ENCODE data around the gene WNK4.
A peak's percentile ranks its signal among the peaks of the same experiment; 100 is the strongest.

The WNK4 gene

DNA sequence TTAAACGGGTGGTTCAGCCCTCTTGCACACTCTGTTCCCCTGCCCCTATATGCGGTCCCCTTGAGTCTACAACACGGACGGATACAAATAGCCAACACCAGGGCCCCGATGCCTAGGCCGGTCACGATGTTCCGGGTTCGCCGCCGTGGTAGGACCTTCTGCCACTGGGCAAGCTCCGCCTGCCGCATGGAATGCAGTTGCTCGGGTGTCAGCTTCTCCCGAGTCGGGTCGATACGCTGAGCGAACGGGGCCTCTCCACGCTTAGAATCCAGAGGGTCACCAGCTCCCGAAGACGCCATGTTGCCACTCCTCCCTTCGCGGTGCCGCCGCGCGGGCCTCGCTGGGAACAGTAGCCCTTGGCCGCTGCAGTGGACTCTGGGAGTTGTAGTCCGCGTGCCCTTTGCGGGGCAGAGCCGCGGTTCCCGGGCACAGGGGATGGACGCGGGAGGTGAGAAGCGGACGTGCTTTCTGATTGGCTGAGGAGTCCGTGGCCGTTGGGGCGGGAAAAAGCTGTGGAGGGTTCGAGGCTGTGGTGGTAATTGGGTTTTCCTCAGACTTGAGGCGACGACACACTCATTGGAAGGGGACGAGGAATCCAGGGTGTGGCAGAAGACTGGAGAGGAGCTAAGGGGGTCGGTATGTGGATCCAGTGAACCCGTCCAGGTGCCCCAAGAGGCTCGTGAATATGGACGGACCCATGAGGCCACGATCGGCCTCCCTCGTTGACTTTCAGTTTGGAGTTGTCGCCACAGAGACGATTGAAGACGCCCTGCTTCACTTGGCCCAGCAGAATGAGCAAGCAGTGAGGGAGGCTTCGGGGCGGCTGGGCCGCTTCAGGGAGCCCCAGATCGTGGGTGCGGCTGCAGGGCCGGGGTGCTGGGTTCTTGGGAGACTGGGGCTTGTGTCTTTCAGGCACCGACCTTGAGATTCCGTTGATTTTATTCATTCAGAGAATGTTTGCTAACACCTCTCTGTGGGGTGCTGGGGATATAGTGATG, 18.3 kb downstream of the WNK4 start, which contains the start of the genes CNTD1 and COA3:
TSS of gene CNTD1 (plus strand) at position 479 of the 998 bp plus-strand sequence. CDS start at position 686, 207 bp downstream.
TSS of gene COA3 (minus strand) at position 322 of the 998 bp plus-strand sequence. CDS start at position 299, 23 bp downstream.
- H3K9me3 Mint-ChIP-seq, result peaks cover 2% of the 10 kb centered on the region
- H3K4me3 Mint-ChIP-seq, result peak within 1 kb of the TSS; percentile 91

GRCh38 chr17:42803074-42803883, 22.9 kb downstream of the WNK4 start:
- peaks cover 2% of the 10 kb centered on the region for H3K9me3 Mint-ChIP-seq
- no peak overlapping the region for H3K4me3 Mint-ChIP-seq
- ATAC-seq, result no peak
- no peaks in the 10 kb centered on the region for H3K27me3 Mint-ChIP-seq
- H3K27ac Mint-ChIP-seq, result no peak overlapping the region
- peaks cover 8% of the 10 kb centered on the region for H3K4me1 Mint-ChIP-seq
- H3K36me3 Mint-ChIP-seq, result peaks cover 7% of the 10 kb centered on the region

More for the DNA sequence above, 18.3 kb downstream of the WNK4 start, which contains the start of the genes CNTD1 and COA3:
- ATAC-seq, result peak; percentile 99
- Mint-ChIP-seq H3K36me3 (peaks cover 18% of the 10 kb centered on the region), H3K4me1 (peaks cover 33% of the 10 kb centered on the region), H3K27me3 (no peaks in the 10 kb centered on the region), H3K27ac (peak within 1 kb of the TSS; percentile 84)

GRCh38 chr17:42804918-42805367, 24.5 kb downstream of the WNK4 start:
- ATAC-seq, result no peak

DNA sequence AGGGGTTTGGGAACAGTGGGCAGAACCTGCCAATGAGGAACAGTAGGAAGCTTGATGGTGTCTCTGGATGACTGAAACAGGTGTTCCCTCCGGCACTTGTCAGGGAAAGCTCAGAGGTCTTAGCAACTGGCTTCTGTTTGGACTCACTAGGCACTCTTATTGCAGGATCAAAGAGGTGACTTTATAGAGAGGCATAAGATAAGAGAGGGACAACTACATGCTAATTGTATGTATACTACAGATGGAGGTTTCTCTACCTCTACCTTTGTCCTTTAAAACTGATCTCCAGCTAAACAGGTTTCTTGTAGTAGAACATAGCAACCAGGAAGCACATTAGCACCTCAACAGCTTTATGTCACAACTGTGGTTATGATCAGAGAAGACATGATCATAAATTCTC, 25.8 kb downstream of the WNK4 start:
- Mint-ChIP-seq H3K4me3 (no peak overlapping the region), H3K4me1 (no peaks in the 10 kb centered on the region), H3K27ac (no peak overlapping the region), H3K36me3 (peaks cover 25% of the 10 kb centered on the region), H3K9me3 (no peaks in the 10 kb centered on the region), H3K27me3 (no peaks in the 10 kb centered on the region)
- ATAC-seq, result no peak

More at GRCh38 chr17:42804918-42805367, 24.5 kb downstream of the WNK4 start:
- no peak overlapping the region for H3K27ac Mint-ChIP-seq
- no peaks in the 10 kb centered on the region for H3K27me3 Mint-ChIP-seq
- H3K4me3 Mint-ChIP-seq, result no peak overlapping the region
- H3K36me3 Mint-ChIP-seq, result peaks cover 13% of the 10 kb centered on the region
- H3K4me1 Mint-ChIP-seq, result no peaks in the 10 kb centered on the region
- no peaks in the 10 kb centered on the region for H3K9me3 Mint-ChIP-seq

- Mint-ChIP-seq H3K27me3 (no peaks in the 10 kb centered on the region), H3K27ac (no peak overlapping the region), H3K36me3 (peaks cover 42% of the 10 kb centered on the region), H3K4me1 (no peaks in the 10 kb centered on the region), H3K4me3 (no peak overlapping the region), H3K9me3 (no peaks in the 10 kb centered on the region)
- ATAC-seq, result no peak
Measured at GRCh38 chr17:42809250-42809649, 28.8 kb downstream of the WNK4 start.

GRCh38 chr17:42814633-42815399, 34.4 kb downstream of the WNK4 start:
- ATAC-seq, result no peak
- H3K27me3 Mint-ChIP-seq, result no peaks in the 10 kb centered on the region
- H3K27ac Mint-ChIP-seq, result no peak overlapping the region
- H3K4me3 Mint-ChIP-seq, result no peak overlapping the region
- H3K36me3 Mint-ChIP-seq, result peaks cover 72% of the 10 kb centered on the region
- H3K4me1 Mint-ChIP-seq, result peaks cover 10% of the 10 kb centered on the region
- no peaks in the 10 kb centered on the region for H3K9me3 Mint-ChIP-seq

GRCh38 chr17:42817866-42818265, 37.5 kb downstream of the WNK4 start:
- H3K9me3 Mint-ChIP-seq, result no peaks in the 10 kb centered on the region
- no peaks in the 10 kb centered on the region for H3K27me3 Mint-ChIP-seq
- no peak for ATAC-seq
- no peak overlapping the region for H3K4me3 Mint-ChIP-seq
- H3K27ac Mint-ChIP-seq, result no peak overlapping the region
- peaks cover 20% of the 10 kb centered on the region for H3K4me1 Mint-ChIP-seq
- H3K36me3 Mint-ChIP-seq, result peaks cover 70% of the 10 kb centered on the region

DNA sequence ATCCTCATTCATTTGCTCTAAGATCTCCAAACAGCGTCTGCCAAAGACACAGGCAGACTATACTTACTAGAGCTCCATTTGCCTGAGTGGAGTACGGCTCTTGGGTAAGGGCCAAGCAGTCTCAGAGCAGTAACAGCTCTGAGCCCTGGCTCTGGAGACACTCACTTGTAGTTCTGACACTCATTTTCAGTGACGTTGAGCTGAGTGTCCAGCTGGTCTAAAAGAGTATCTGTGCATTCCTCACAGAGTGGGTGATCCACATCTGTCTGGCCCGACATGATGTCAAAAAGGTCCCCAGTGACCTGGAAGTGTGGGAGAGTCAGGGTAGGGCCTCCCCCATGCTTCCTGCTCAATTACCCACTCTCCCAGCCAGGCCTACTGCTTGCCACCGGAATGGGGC, 38.0 kb downstream of the WNK4 start:
- Mint-ChIP-seq H3K27ac (no peak overlapping the region), H3K4me1 (peaks cover 20% of the 10 kb centered on the region), H3K36me3 (peaks cover 68% of the 10 kb centered on the region), H3K9me3 (no peaks in the 10 kb centered on the region), H3K27me3 (no peaks in the 10 kb centered on the region), H3K4me3 (no peak overlapping the region)
- ATAC-seq, result no peak

GRCh38 chr17:42819939-42820535, 39.6 kb downstream of the WNK4 start:
- no peak overlapping the region for H3K27ac Mint-ChIP-seq
- no peak for ATAC-seq
- peaks cover 32% of the 10 kb centered on the region for H3K4me1 Mint-ChIP-seq
- no peak overlapping the region for H3K4me3 Mint-ChIP-seq
- H3K27me3 Mint-ChIP-seq, result no peaks in the 10 kb centered on the region
- H3K9me3 Mint-ChIP-seq, result no peaks in the 10 kb centered on the region
- H3K36me3 Mint-ChIP-seq, result peaks cover 52% of the 10 kb centered on the region

DNA sequence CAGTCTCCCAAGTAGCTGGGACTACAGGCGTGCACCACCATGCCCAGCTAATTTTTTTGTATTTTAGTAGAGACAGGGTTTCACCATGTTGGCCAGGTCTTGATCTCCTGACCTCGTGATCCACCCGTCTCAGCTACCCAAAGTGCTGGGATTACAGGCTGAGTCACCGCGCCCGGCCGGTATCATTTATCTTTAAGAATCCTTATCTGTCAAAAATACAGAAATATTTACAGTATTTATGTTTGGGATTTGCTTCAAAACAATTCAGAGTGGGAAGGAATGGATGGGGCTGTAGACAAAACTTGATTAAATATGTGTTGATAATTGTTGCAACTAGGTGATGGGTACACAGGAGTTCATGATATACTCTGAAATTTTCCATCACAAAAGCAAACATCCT, 40.8 kb downstream of the WNK4 start:
- H3K4me3 Mint-ChIP-seq, result no peak overlapping the region
- H3K36me3 Mint-ChIP-seq, result peaks cover 42% of the 10 kb centered on the region
- no peak overlapping the region for H3K27ac Mint-ChIP-seq

DNA sequence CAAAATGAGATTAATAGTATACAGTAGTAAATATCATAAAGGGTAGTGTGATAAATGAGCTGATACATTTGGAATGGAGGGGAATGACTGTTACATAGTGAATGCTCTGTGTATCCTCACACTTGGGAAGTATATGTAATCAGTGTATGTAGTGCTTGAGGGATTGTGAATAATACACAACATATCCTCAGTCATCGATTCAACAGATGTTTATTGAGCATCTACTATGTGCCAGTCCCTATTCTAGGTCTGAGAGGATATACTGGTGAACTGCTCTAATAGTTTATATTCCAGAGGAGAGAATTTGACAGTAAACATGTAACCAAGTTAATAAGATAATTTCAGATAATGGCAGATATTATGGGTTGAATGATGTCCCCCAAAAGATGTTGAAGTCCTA, 47.1 kb downstream of the WNK4 start:
- Mint-ChIP-seq H3K4me3 (no peak overlapping the region), H3K36me3 (no peaks in the 10 kb centered on the region), H3K9me3 (no peaks in the 10 kb centered on the region), H3K27me3 (no peaks in the 10 kb centered on the region), H3K4me1 (peaks cover 20% of the 10 kb centered on the region), H3K27ac (no peak overlapping the region)
- ATAC-seq, result no peak

More for the DNA sequence above, 40.8 kb downstream of the WNK4 start:
- no peaks in the 10 kb centered on the region for H3K9me3 Mint-ChIP-seq
- H3K27me3 Mint-ChIP-seq, result no peaks in the 10 kb centered on the region
- peaks cover 32% of the 10 kb centered on the region for H3K4me1 Mint-ChIP-seq
- no peak for ATAC-seq

DNA sequence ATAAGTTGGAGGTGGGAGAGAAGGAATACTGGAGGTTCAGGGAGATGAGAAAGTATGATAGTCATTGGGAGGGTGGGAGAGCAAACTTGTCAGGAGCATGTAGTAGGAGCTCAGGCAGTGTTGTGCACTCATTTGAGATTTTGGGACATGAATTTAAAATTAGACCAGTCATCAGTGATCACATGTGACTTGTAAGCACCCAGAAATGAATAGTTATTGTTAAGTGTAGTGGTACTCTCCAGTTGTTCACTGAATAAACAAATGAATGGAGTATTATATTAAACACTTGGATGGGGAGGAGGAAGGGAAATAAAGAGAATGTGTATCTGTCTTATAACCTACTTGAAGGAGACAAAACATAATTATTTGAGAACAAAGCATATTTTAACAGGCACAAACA, 50.6 kb downstream of the WNK4 start:
- no peaks in the 10 kb centered on the region for H3K9me3 Mint-ChIP-seq
- no peak overlapping the region for H3K27ac Mint-ChIP-seq
- ATAC-seq, result no peak
- H3K36me3 Mint-ChIP-seq, result peaks cover 5% of the 10 kb centered on the region
- no peak overlapping the region for H3K4me3 Mint-ChIP-seq
- H3K27me3 Mint-ChIP-seq, result no peaks in the 10 kb centered on the region
- peaks cover 26% of the 10 kb centered on the region for H3K4me1 Mint-ChIP-seq

DNA sequence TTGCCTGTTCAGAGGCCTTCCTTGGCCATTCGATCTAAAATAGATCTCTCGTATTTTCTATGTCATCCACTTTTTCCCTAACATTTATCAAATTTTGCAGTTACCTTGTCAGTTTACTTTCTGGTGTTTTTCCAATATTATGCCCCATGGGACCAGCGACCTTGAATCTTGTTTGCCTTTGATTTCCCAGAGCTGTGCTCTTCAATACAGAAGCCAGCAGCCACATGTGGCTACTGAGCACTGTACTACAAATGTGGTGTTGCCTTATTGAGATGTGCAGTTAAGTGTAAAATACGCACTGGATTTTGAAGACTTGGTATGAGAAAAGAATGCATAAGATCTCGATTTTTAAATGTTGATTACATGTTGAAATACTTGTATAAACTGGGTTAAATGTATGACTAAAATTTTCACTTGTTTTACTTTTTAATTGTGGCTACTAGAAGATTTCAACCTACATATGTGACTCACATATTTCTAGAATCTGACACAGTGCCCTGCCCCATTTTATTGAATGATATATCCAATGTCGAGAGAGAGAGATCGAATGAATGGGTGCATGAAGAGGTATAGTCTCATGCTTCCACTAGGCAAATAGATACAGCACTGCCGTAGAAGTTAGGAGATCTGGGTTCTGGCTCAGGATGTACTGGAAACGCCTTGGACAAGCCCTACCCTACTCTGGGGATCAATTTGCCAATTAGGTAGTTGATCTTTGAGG, 52.0 kb downstream of the WNK4 start:
- H3K4me3 Mint-ChIP-seq, result peak overlapping the region; percentile 93

More for the DNA sequence above, 52.0 kb downstream of the WNK4 start:
- Mint-ChIP-seq H3K27ac (peak overlapping the region; percentile 98), H3K27me3 (no peaks in the 10 kb centered on the region), H3K4me1 (peaks cover 26% of the 10 kb centered on the region), H3K36me3 (peaks cover 10% of the 10 kb centered on the region), H3K9me3 (no peaks in the 10 kb centered on the region)
- peak; percentile 21 for ATAC-seq

Measured in stimulated activated memory B cell treated with anti-CD40 and anti-IgM and Interleukin-4, amounts not matched to agents 10 μg/mL and 1 μg/mL and 100 μg/mL, for 72 hours (primary cell).